Esophagus muscularis mucosa (tissue), 3 donors: ENCODE results near the gene SPTBN1.

ENCODE experiments used
- CTCF ChIP-seq, 3 experiments: fragments of 200-600 bp in 2 of 3; fragments of 450-650 bp in 1 of 3; sonication (generic) in 2 of 3; IDR thresholded peaks; one replicate each; pipeline ENCODE4 v1.5.1; 2017 to 2019; ENCODE audit warnings: antibody characterized with exemption in 3 of 3, mild to moderate bottlenecking in 2 of 3, moderate library complexity in 1 of 3
- POLR2A ChIP-seq: fragments of 450-650 bp; IDR thresholded peaks from one replicate; pipeline ENCODE4 v1.6.1; 2017; ENCODE audit warnings: antibody characterized with exemption, moderate library complexity, mild to moderate bottlenecking, low read depth

GRCh38 chr2:54568876-54569321, 112.8 kb downstream of the SPTBN1 start:
- no peak for TF ChIP-seq CTCF (IDR thresholded peaks at IDR 0.05)
- no peak for TF ChIP-seq POLR2A
